Activated CD8-positive, alpha-beta memory T cell treated with anti-CD3 and anti-CD28 coated beads, Interleukin-2, amount 50 U/mL, for 48 hours (primary cell): ENCODE results near the gene RIPPLY1.

Experiments
- DNase-seq: peaks from one replicate; pipeline ENCODE4 v3.0.0-alpha.2; 2020

RIPPLY1 gene, protein sequence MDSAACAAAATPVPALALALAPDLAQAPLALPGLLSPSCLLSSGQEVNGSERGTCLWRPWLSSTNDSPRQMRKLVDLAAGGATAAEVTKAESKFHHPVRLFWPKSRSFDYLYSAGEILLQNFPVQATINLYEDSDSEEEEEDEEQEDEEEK

DNA sequence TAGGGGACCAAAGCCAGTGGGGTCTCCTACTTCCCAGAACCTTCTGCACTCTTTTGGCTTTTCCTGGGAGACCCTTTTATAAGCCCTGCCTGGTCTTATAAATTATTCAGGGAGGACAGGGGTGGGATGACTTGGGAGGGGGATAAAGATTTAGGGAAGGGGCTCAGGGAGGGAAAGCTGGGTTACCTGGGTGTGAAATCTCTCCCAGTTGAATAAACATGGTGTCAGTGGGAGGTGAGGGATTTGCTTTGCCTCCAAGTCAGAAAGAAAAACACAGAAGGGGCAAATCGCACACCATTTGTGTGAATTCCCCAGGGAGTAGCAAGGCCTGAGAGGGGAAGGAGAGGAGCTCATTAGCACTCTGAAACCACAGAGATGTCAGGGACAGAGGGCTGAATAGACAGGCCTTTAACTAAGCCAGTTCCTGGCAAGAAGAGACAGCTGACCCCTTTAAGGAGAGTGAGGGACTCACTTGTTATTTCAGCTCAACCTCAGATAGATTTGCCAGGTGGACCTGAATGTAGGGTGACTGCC lies at the start of gene RIPPLY1:
Gene RIPPLY1 (minus strand): TSS at position 51 of the 534 bp plus-strand sequence. CDS start 54 bp downstream, outside the sequence.
- DNase-seq, result no peak

DNA sequence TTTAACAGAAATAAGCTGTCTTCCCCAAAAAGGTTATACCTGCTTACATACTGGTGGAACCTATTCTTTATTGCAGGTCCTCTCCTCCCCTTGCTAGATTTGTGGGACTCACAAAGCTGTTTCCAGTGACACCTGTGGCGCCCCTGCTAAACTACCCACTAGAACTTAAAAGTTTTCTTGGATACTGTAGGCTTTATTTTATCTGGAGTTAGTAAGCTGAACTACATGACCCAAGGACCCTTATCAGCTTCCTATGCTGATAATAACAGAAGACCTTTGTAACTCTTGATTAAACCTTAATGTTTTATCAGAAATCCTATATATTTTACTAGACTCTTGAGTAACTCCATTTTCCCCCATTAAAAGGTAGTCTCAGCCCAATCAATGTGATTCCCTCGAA lies 49.4 kb upstream of the RIPPLY1 start:
- no peak for DNase-seq

DNA sequence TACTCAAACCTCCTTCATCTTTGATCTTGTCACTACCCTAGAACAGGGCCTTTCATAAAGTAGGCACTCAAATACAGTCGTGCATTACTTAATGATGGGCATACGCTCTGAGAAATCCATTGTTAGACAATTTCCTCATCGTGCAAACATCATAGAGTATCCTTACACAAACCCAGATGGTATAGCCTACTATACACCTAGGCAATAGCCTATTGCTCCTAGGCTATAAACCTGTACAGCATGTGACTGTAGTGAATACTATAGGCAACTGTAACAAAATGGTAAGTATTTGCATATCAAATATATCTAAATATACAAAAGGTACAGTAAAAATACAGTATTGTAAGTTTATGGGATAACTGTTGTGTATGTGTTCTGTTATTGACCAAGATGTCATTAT lies 48.9 kb upstream of the RIPPLY1 start:
- no peak for DNase-seq

DNA sequence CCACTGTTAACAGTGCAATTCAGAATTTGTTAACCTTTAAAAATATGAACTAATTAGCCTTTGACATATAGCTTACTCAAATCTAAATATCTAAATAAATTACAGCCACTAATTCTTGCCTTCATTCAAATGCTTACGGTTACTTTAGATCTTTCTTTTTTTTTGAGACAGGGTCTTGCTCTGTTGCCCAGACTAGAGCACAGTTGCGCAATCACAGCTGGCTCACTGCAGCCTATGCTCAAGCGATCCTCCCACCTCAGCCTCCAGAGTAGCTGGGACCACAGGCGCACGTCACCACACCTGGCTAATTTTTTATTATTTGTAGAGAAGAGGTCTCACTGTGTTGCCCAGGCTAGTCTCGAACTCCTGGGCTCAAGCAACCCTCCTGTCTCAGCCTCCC lies 48.1 kb upstream of the RIPPLY1 start:
- DNase-seq, result no peak

DNA sequence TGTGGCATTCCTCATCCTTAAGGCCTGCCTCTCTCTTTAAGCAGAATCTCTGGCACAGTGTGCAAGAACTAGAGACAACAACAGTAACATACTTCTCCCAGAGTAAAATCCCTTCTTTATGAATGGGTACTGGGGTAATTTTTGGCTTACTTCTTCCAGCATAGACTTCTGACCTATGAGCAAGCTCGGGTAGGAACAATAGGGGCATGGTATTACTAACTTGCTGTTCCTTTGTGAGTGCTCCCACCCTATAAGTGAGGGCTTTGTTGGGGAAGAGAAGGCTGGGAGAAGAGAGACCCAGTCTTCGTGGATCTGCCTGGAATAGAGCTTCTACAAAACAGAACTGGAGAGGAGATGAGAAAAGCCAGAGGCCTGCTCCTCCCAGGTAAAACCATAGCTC lies 47.2 kb upstream of the RIPPLY1 start:
- DNase-seq, result no peak

DNA sequence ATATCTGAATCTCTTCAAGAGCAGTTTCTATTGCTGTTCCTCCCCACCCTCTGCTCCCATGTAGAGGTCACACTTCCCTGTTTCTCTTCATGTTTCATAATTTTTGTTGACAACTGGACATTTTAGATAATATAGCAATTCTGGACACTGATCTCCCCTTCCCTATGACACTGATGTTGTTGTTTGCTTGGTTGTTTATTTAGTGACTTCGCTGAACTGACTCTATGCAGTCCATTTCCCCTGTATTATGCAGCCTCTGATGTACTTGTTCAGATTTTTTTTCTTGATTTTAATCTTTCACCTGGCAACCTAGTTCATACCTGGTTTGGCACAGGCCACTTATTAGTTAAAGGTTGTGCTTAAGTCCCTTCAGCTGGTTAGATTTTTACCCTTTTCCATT lies 46.2 kb upstream of the RIPPLY1 start:
- no peak for DNase-seq

DNA sequence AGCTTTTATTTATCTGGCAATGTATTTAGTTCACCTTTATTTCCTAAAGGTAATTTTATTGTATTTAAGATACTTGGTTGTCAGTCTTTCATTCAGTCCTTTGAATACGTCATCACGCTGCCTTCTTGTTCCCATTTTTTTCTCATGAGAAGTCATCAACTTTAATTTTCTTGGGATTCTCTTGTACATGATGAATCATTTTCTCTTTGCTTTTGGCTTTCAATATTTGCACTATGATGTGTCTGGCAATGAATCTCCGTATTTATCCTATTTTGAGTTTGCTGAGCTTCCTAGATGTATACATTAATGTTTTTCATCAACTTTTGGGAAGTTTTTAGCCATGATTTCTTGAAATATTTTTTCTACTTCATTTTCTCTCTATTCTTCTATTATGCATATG lies 45.5 kb upstream of the RIPPLY1 start:
- DNase-seq, result no peak

DNA sequence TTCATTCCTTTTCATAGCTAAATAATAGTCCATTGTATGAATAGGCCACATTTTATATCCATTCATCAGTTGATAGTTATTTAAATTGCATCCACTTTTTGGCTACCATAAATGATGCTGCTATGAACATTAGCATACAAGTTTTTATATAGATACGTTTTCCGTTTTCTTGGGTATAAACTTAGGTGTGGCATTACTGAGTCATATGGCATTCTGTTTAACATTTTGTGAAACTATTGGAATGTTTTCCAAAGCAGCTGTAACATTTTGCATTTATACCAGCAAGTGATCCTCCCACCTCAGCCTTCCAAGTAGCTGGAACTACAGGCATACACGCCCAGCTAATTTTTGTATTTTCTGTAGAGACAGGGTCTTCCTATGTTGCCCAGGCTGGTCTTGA lies 43.3 kb upstream of the RIPPLY1 start:
- DNase-seq, result no peak

DNA sequence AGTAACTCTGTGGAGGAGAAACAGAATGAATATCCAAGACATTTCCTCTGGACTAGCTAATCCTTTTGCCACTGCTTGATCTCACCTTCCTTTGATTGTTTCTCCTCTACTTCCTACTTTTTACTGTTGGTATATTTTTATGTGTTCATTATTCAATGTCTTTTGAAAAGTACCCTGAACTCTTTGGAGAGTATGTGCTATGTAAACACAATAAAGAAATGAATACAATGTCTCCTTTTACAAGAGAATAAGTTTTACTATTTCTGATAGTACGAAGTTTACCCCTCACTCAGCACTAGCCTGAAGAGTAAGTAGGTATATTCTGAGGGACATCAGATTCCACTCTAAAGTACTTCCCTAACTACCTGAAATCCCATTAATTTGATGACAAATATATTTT lies 36.9 kb upstream of the RIPPLY1 start:
- DNase-seq, result no peak

DNA sequence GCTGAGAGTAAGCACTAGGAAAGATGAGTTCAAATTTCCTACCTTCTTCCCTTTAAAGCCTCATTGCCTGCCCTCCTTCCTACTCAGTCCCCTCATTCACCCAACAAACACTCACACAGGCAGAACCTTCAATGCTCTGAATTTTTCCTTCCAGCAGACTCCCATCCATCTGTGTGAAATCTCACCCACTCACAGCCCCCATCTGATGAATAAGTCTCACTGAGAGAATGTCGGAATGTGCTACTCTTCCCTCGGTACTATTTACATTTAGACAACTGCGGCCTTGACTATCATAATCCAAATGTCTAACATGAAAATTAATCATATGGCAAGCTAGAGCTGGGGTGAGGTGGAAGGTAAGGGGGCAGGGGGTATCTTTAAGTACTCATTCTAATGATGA lies 36.4 kb upstream of the RIPPLY1 start:
- DNase-seq, result no peak

DNA sequence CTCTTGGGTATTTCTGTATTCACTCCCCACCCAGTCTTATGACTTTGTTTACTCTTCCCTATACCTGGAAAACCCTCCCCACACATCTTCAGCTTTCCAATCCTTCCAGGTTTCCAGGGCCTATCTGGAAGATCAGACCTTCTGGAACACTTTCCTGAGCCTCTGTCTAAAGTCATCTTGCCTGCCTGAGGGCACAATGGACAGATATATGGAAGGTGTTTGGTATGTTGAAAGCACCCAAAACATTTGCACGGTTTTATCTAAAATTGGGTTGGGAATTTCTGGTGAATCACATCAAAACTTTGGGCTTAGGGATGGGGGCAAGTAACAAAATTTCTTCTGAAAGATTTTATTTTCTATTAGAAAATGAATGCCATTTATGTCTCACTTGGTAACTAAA lies 33.1 kb upstream of the RIPPLY1 start:
- no peak for DNase-seq

DNA sequence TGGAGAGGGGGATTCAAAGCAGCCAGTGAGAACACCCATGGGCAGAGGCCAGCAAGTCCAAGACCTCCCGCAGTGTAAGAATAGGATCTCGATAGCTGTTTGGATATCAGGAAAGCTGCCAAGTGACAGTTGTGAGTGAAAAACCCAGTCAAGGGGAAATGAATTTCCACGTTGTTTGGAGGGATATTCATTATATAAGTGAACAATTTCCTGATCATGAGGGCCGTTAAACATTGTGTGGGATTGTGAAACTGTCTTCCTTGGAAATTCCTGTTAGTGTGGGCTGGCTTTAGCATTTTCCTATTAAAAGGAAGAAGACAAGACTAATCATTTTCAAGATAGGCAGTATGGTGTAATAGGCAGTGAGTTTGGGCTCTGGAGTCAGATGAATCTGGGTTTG lies 32.0 kb upstream of the RIPPLY1 start:
- DNase-seq, result no peak

DNA sequence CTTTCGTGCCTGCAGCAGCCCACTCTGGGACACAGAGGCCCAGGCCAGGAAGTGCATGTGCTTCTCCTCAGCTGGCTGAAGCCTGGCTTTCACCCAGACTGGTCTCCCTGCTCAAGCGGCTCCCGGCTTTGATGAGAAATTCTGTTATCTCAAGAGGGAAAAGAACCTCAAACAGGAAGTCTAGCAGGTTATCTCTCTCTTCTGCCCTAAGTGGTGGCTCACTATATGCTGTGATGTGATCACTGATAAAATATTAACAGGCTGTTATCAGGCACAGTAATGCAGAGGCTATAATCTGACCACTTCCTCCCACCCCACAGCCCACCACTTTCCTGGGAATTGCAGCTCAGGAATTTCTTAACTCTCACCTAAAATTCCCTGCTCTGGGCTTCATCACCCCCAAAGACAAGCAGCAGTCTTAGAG lies 30.4 kb upstream of the RIPPLY1 start:
- no peak for DNase-seq

DNA sequence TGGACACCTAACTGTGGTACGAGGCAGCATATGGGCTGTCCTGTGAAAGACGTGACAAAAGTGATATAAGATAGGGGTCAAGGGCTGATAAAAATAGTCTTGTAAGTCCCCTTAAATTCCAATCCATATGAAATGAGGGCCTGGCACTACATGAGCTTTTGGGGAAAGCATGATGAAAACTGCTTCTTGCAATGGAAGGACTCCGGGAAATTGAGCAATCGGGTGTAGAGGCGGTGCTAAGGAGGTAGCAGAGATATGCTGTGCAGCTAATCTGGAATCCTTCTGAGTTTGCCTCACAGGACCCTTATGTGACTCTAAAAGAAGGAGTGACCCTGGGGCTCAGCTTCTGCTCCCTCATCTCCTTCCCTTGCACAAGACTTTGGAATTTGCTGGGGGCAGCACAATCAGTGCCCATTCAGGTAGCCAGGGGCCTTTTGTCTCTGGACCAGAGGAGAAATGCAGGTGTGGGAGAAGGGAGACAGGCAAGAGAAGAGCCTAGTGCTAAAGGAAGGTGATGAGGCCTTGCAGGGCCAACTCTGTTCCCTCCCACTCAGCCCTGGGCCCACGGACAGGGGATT lies 29.9 kb upstream of the RIPPLY1 start:
- DNase-seq, result no peak

DNA sequence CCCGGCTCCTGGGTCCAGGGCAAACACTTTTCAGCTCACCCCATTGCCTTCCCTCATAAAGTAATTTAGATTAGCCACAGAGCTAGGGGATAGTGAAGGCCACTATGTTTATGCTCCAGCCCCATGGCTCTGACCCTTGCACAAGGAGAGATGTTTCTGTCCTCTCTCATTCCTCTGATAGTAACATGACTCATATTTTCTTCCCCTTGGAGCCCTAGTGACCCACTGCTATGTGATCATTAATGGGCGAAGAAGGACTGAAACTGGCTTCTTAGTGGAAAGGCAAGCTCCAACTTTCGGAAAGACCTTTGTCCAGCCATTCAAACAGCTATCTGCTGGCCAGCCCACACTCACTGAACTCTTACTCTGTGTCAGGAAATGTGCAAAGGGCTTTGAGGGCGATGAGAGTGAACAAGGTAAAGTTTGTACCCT lies 29.4 kb upstream of the RIPPLY1 start:
- no peak for DNase-seq

DNA sequence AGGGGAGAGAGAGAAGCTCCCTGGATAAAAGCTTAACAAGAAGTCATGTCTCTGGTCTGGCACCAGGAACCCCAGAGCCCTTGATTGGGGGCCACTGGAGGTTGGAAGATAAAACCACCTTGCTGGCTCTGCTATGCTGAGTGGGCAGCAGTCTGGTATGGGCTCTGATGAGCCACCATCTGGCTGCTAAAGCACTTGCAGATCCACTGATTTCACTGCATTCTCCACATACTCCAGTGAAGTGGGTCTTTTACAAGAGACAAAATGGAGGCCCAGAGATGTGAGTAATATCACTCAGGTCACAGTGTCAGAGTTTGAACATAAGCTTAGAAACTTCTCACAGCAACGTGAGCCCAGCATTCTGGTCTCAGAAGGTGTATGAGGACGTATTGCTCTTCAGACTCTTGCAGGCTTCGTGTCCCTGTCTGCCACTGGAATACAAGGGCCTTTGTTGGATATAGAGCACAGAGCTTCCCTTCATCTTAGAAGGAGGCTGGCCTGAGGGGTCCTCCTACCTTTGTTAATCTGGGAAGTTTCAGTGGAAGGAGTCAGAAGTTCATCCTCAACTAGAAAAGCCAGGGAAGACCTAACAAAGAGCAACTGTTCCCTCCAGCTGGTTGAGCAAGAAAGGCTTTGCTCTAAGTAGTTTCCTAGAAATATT lies 28.8 kb upstream of the RIPPLY1 start:
- no peak for DNase-seq

DNA sequence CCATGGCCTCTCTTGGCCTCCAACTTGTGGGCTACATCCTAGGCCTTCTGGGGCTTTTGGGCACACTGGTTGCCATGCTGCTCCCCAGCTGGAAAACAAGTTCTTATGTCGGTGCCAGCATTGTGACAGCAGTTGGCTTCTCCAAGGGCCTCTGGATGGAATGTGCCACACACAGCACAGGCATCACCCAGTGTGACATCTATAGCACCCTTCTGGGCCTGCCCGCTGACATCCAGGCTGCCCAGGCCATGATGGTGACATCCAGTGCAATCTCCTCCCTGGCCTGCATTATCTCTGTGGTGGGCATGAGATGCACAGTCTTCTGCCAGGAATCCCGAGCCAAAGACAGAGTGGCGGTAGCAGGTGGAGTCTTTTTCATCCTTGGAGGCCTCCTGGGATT lies 25.1 kb upstream of the RIPPLY1 start:
- DNase-seq, result no peak

DNA sequence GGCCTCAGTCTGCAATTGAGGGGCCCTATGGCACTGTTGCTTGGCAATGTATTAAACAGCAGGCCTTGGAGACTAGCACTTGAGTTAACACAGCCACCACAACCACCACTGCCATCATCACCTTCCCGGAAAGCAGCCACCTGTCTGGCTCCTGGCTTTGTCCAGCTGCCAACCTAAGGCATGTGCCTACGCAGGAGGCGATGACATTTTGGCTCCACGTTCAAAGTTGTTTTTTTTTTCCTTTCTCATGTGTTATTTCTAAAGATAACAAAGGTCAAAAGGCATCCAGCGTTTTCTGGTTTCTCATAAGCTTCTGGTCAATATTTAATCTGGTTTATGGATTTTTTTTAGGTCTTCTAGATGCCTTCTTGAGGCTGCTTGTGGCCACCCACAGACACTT lies 24.6 kb upstream of the RIPPLY1 start:
- DNase-seq, result no peak

DNA sequence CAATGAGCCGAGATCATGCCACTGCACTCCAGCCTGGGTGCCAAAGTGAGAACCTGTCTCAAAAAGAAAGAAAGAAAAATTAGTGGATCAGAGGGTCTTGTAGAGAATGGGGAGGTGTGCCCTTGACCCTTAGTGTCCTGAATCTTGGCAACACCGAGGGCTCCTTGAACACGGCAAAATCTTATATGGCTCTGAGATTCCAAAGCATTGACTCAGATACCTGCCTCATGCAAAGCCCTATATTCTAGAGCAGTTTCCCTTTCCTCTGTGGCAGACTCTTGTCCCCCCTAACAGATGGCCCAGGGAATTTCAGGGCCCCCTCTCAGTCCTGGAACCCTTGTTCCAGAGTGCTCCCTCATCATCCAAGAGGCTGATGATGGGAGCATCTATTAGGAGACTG lies 23.9 kb upstream of the RIPPLY1 start:
- no peak for DNase-seq

DNA sequence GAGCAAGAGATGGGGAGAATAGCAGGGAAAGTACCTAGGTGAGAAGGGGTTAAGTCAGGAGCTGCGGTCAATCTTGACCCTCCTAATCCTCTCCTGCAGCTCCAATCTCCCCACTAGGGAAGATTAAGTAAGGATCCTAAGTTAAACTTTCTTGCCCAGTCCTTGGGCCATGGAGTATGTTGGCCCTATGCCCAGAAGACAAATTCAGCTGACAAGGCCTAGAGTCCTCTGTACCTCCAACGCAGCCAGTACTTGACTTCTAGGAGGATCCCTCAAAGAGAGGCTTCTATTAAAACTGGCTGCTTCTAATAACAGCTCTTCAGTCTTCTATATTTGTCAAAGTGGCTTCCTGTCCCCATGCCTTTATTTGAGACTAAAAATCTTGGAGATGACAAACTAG lies 18.5 kb upstream of the RIPPLY1 start:
- DNase-seq, result no peak

DNA sequence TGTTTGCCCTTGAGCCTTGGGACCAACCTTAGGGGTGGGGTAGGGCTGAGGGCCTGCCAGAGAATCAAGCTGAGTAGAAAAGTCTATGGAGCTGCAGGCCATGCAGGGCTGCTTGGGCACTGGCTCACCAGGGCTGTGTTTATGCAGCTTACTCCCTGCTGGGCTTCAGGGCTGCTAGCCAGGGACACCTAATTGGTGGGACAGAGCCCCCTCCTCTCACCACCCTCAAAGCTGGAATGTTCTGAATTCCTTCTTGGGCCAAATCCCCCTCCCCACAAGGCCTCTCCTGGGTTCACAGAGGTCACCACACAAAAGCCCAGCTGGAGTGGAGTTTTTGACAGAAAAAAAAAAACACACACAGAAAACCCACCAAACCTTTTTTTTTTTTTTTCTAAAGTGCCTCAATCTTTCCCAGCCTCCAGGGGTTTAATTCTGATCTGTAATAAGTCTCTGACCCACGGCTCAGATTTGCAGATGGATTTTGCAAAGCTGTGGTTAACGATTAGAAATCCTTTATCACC lies 16.9 kb upstream of the RIPPLY1 start, which contains the start of gene CLDN2:
Gene CLDN2 (plus strand): TSS at position 471 of the 521 bp plus-strand sequence. CDS start 7,827 bp downstream, outside the sequence.
- DNase-seq, result no peak

DNA sequence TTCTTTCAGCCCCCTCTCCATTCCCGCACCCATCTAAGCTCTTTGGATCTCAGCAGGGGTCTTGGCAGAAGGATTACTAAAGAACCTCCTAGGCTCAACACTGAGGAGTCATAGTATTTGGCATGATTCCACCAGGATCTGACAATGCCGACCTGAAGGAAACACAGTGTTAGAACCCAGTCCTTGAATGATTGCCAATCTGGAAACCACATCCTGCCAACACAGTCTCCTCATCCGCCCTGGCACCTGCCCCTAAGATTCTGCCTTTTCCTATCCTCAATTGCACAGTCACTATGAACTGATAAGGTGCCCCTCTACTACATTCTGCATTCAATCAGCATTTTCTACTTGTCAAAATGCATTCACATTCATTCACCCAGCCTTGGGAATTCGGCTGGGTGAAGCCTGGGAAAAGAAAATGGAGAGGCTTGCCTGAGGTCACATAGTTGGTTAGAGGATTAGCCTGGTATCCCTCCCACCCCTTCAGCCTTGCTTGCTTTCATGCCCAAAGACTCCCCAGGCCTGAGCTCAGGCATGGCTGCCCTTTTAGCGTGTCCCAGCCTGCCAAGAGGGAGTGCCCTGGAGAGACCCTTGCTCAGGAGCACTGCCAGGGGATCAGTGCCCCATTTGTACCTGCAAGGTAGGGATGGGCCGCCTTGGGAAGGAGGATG lies 14.8 kb upstream of the RIPPLY1 start:
- no peak for DNase-seq

DNA sequence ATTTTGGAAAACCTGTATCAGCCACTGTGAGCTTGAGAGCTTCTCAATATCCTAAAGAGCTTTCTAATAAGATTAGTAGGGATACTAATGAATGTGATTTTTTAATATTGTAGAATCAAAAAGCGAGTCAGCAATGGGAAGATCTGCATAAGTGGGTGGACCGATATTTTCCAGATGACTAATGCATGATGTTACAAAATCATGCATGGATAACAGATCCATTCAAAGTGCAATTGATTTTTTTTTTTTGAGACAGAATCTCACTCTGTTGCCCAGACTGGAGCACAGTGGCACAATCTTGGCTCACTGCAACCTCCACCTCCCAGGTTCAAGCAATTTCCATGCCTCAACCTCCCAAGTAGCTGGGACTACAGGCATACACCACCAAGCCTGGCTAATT lies 9.7 kb upstream of the RIPPLY1 start:
- DNase-seq, result no peak

DNA sequence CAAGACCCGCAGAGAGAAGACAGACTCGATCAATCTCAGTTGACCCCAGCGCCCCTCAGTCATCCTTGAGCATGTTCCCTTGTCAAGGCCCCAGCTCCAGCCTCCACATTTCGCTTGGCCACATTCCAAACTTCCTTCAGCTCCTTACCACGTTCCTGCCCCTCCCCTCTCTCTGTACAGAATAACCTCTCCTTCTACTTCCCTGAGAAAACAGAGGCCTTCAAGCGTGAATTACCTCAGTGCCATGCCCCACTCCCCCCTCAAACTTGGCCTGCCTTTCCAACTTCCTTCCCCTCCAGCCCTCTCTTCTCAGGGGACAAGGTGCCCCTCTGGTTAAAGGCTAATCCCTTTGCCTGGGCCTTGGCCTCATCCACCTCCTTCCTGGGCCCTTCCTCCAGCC lies 3.2 kb upstream of the RIPPLY1 start:
- DNase-seq, result no peak
